ENCODE measurements around the gene MIXL1.

DNA sequence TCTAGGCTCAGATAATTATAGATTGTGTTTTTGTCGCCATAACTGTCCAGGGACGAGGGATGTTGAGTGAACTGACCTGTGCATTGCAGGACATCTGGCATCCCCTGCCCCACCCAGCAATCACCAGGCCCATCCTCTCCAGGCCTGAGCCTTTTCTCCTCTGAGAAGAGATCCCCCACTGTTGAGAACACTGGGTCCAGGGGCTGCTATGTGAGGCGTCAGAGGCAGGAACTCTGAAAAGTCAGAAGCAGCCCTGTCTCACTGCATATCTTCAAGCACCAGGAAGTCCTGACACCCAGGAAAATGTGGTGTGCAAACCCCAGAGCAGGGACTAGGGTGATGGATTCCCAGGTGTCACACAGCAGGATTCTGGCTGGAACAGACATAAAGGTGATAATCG lies 19.8 kb upstream of the MIXL1 start:
- TF ChIP-seq ZNF701 (tag by site-specific recombination; IDR thresholded peaks at IDR 0.05), result no peak
- no peak for TF ChIP-seq ZNF223 (tag by site-specific recombination; IDR thresholded peaks at IDR 0.05)
- TF ChIP-seq ZNF114 (tag by site-specific recombination; IDR thresholded peaks at IDR 0.05), result no peak
- TF ChIP-seq, protein P1, sequence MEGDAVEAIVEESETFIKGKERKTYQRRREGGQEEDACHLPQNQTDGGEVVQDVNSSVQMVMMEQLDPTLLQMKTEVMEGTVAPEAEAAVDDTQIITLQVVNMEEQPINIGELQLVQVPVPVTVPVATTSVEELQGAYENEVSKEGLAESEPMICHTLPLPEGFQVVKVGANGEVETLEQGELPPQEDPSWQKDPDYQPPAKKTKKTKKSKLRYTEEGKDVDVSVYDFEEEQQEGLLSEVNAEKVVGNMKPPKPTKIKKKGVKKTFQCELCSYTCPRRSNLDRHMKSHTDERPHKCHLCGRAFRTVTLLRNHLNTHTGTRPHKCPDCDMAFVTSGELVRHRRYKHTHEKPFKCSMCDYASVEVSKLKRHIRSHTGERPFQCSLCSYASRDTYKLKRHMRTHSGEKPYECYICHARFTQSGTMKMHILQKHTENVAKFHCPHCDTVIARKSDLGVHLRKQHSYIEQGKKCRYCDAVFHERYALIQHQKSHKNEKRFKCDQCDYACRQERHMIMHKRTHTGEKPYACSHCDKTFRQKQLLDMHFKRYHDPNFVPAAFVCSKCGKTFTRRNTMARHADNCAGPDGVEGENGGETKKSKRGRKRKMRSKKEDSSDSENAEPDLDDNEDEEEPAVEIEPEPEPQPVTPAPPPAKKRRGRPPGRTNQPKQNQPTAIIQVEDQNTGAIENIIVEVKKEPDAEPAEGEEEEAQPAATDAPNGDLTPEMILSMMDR (tag by site-specific recombination; IDR thresholded peaks at IDR 0.05), result no peak
- TF ChIP-seq GLI2 (tag by site-specific recombination; IDR thresholded peaks at IDR 0.05; ENCODE audit: borderline replicate concordance, low read depth), result no peak
- TF ChIP-seq OSR2 (tag by site-specific recombination; IDR thresholded peaks at IDR 0.05), result no peak
- TF ChIP-seq, protein P2, sequence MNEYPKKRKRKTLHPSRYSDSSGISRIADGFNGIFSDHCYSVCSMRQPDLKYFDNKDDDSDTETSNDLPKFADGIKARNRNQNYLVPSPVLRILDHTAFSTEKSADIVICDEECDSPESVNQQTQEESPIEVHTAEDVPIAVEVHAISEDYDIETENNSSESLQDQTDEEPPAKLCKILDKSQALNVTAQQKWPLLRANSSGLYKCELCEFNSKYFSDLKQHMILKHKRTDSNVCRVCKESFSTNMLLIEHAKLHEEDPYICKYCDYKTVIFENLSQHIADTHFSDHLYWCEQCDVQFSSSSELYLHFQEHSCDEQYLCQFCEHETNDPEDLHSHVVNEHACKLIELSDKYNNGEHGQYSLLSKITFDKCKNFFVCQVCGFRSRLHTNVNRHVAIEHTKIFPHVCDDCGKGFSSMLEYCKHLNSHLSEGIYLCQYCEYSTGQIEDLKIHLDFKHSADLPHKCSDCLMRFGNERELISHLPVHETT (tag by site-specific recombination; IDR thresholded peaks at IDR 0.05), result no peak
- TF ChIP-seq, protein P3, sequence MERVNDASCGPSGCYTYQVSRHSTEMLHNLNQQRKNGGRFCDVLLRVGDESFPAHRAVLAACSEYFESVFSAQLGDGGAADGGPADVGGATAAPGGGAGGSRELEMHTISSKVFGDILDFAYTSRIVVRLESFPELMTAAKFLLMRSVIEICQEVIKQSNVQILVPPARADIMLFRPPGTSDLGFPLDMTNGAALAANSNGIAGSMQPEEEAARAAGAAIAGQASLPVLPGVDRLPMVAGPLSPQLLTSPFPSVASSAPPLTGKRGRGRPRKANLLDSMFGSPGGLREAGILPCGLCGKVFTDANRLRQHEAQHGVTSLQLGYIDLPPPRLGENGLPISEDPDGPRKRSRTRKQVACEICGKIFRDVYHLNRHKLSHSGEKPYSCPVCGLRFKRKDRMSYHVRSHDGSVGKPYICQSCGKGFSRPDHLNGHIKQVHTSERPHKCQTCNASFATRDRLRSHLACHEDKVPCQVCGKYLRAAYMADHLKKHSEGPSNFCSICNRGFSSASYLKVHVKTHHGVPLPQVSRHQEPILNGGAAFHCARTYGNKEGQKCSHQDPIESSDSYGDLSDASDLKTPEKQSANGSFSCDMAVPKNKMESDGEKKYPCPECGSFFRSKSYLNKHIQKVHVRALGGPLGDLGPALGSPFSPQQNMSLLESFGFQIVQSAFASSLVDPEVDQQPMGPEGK (tag by site-specific recombination; IDR thresholded peaks at IDR 0.05), result no peak
